Nephron progenitor cell (in vitro differentiated cells): ENCODE measurements around the gene ZC3H12A.
"Not testable (repeated sequence)": the region's sequence is repeated elsewhere in the genome, so short reads cannot be mapped to it uniquely, and the experiment has no call there.

Source experiments
- DNase-seq: peaks from one replicate; pipeline ENCODE4 v3.0.0; 2021
- H3K27ac Mint-ChIP-seq: 2 replicates; pipeline ENCODE4 v1.8.0; 2021; ENCODE audit warnings: mild to moderate bottlenecking, moderate library complexity, mixed read lengths
- H3K27me3 Mint-ChIP-seq: 2 replicates; pipeline ENCODE4 v1.8.0; 2021; ENCODE audit warnings: mild to moderate bottlenecking, low read depth, mixed read lengths; ENCODE audit not compliant: poor library complexity
- H3K36me3 Mint-ChIP-seq: 2 replicates; pipeline ENCODE4 v1.8.0; 2021; ENCODE audit warnings: low read depth, mixed read lengths
- H3K4me1 Mint-ChIP-seq: 2 replicates; pipeline ENCODE4 v1.8.0; 2021; ENCODE audit warnings: mixed read lengths
- H3K4me3 Mint-ChIP-seq: 2 replicates; pipeline ENCODE4 v1.8.0; 2021; ENCODE audit warnings: mild to moderate bottlenecking, moderate library complexity, mixed read lengths
- H3K9me3 Mint-ChIP-seq: 2 replicates; pipeline ENCODE4 v1.8.0; 2021; ENCODE audit warnings: mild to moderate bottlenecking, moderate library complexity, mixed read lengths
- CTCF ChIP-seq: fragments of 200-600 bp; sonication (generic); IDR thresholded peaks from 2 replicates; pipeline ENCODE4 v1.5.0; 2021; ENCODE audit warnings: antibody characterized with exemption

The ZC3H12A gene

DNA sequence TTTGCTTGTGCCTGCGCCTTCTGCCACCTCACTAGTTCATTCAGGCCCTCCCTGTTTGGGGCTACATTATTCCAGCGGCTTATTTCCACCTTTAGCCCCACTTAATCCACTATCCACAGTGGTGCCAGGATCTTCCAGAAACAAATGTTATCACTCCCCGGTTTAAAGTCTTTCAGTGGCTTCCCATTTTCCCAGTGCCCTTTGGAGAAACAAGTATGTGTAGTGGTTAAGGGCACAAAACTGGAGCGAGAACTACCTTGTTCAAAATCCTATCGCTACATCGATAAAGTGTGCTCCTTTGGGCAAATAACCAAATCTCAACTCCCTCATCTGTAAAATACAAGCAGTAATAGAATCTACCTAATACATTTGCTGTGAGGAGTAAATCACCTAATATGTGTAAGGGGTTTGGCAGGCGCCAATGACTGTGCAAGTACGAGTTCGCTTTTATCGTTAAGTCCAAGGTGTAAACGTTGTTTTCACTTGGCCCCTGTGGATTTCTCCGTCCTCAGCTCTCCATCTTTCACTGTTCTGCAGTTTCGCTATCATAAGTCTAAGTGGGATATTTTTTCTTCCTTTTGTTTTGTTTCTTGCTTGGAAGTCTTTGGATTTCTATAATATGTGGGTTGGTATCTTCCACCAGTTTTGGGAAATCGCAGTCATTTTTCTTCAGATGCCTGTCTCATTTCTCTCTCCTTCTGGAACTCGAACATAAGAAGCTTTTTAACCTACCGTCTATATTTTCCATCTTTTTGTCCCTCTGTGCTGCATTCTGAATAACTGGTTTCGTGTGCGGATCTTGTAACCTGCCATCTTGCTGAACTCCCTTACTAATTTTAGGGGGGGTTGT lies 41.0 kb downstream of the ZC3H12A start:
- no peak for DNase-seq
- peak overlapping the region; percentile 96 for H3K27ac Mint-ChIP-seq
- H3K4me3 Mint-ChIP-seq, result peak overlapping the region; percentile 88
- H3K9me3 Mint-ChIP-seq, result peaks cover 3% of the 10 kb centered on the region
- H3K36me3 Mint-ChIP-seq, result peaks cover 18% of the 10 kb centered on the region
- H3K27me3 Mint-ChIP-seq, result peaks cover 14% of the 10 kb centered on the region
- no peak for TF ChIP-seq CTCF
- H3K4me1 Mint-ChIP-seq, result peaks cover 37% of the 10 kb centered on the region

DNA sequence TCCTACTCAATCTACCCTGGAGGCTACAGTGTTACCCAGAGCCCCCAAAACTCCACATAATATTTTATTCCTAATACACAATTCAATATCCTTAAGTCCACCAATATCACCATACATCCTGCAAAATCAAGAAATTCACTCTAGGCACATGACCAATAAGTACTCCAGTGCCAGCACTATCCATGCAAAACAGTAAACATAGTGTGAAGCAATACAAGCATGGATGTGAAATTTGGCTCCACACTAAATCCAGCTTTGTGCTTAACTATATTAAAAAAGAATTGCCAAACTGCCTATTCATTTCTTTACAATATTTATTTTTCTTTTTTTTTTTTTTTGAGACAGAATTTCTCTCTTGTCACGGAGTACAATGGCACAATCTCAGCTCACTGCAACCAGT lies 43.2 kb downstream of the ZC3H12A start:
- Mint-ChIP-seq H3K27ac (no peak overlapping the region), H3K9me3 (peaks cover 4% of the 10 kb centered on the region), H3K4me3 (no peak overlapping the region), H3K36me3 (peaks cover 5% of the 10 kb centered on the region), H3K27me3 (peaks cover 16% of the 10 kb centered on the region), H3K4me1 (peaks cover 37% of the 10 kb centered on the region)
- DNase-seq, result no peak
- no peak for TF ChIP-seq CTCF

GRCh38 chr1:37518241-37518640 lies 43.9 kb downstream of the ZC3H12A start:
- H3K4me3 Mint-ChIP-seq, DNase-seq, H3K36me3 Mint-ChIP-seq, H3K27ac Mint-ChIP-seq: not testable (repeated sequence)
- H3K27me3 Mint-ChIP-seq, result peaks cover 16% of the 10 kb centered on the region
- peaks cover 11% of the 10 kb centered on the region for H3K9me3 Mint-ChIP-seq
- peaks cover 32% of the 10 kb centered on the region for H3K4me1 Mint-ChIP-seq

DNA sequence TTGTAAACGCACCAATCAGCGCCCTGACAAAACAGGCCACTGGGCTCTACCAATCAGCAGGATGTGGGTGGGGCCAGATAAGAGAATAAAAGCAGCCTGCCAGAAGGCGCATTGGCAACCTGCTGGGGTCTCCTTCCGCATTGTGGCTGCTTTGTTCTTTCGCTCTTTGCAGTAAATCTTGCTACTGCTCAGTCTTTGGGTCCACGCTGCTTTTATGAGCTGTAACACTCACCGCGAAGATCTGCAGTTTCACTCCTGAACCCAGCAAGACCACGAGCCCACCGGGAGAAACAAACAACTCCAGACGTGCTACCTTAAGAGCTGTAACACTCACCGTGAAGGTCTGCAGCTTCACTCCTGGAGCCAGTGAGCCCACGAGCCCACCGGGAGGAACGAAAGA lies 44.5 kb downstream of the ZC3H12A start:
- Mint-ChIP-seq H3K4me1 (peaks cover 25% of the 10 kb centered on the region), H3K27me3 (peaks cover 15% of the 10 kb centered on the region), H3K27ac (peak overlapping the region; percentile 92), H3K9me3 (peaks cover 13% of the 10 kb centered on the region), H3K4me3 (peak overlapping the region; percentile 59)
- H3K36me3 Mint-ChIP-seq, DNase-seq: not testable (repeated sequence)

GRCh38 chr1:37519613-37520012 lies 45.2 kb downstream of the ZC3H12A start:
- no peak for TF ChIP-seq CTCF
- H3K4me3 Mint-ChIP-seq, result peak overlapping the region; percentile 59
- peaks cover 13% of the 10 kb centered on the region for H3K9me3 Mint-ChIP-seq
- no peak overlapping the region for H3K27ac Mint-ChIP-seq
- DNase-seq, result no peak
- peaks cover 24% of the 10 kb centered on the region for H3K4me1 Mint-ChIP-seq
- no peaks in the 10 kb centered on the region for H3K36me3 Mint-ChIP-seq
- peaks cover 12% of the 10 kb centered on the region for H3K27me3 Mint-ChIP-seq

- not testable (repeated sequence) for H3K27ac Mint-ChIP-seq, H3K9me3 Mint-ChIP-seq, H3K4me1 Mint-ChIP-seq, DNase-seq, H3K27me3 Mint-ChIP-seq, H3K4me3 Mint-ChIP-seq
- peaks cover 10% of the 10 kb centered on the region for H3K36me3 Mint-ChIP-seq
These were observed 55.5 kb downstream of the ZC3H12A start for GRCh38 chr1:37529888-37530287.

- not testable (repeated sequence) for H3K27me3 Mint-ChIP-seq, H3K4me3 Mint-ChIP-seq, DNase-seq, H3K9me3 Mint-ChIP-seq, H3K4me1 Mint-ChIP-seq
- Mint-ChIP-seq H3K36me3 (peaks cover 27% of the 10 kb centered on the region), H3K27ac (peak overlapping the region; percentile 25)
These were observed 58.2 kb downstream of the ZC3H12A start for GRCh38 chr1:37532418-37533156.
